Right atrium auricular region (tissue), 2 donors: ENCODE data around the gene POLR3G. TPM values are rescaled to one million over a fixed set of nuclear protein-coding genes. Genes with fewer than 3 reads are reported as not detected.

Experiments
- DNase-seq: peaks from one replicate; pipeline ENCODE4 v3.0.0-alpha.2; 2019; ENCODE audit warnings: low spot score
- H3K27ac ChIP-seq, 2 donors: fragments of 200-600 bp; sonication (generic); 1 replicate in 1 of 2; 2 replicates in 1 of 2; pipeline ENCODE4 v1.5.1; 2016 to 2019
- H3K27me3 ChIP-seq, 2 donors: fragments of 200-600 bp; sonication (generic); one replicate each; pipeline versions ENCODE4 v1.5.1 to v1.6.0; 2017 to 2019
- H3K36me3 ChIP-seq: fragments of 200-600 bp; sonication (generic); one replicate; pipeline ENCODE4 v1.5.1; 2016
- H3K4me1 ChIP-seq, 2 donors: fragments of 200-600 bp; sonication (generic); one replicate each; pipeline versions ENCODE4 v1.5.1 to v1.6.0; 2017 to 2019
- H3K4me3 ChIP-seq, 2 donors: fragments of 200-600 bp; sonication (generic); 1 replicate in 1 of 2; 2 replicates in 1 of 2; pipeline ENCODE4 v1.5.1; 2017 to 2019; ENCODE audit warnings: mild to moderate bottlenecking in 1 of 2, moderate library complexity in 1 of 2
- H3K9me3 ChIP-seq, 2 donors: fragments of 200-600 bp; sonication (generic); one replicate each; pipeline ENCODE4 v1.5.1; 2019
- total RNA-seq, 2 donors: library from RNA; depleted of rRNA; stranded (reverse); fragments of >200 nt; gene quantifications; one replicate each; pipeline ENCODE4 v1.1.0, GENCODE V29; 2016
- TF ChIP-seq, protein P1 (sequence below), 2 donors: fragments of 200-600 bp; sonication (generic); IDR thresholded peaks; one replicate each; pipeline ENCODE4 v1.5.1; 2019; ENCODE audit warnings: antibody characterized with exemption in 2 of 2

The POLR3G gene
- total RNA-seq, 2 donors from 2014 or later, result 0.85 to 1.6 TPM

- TF ChIP-seq, protein P1, sequence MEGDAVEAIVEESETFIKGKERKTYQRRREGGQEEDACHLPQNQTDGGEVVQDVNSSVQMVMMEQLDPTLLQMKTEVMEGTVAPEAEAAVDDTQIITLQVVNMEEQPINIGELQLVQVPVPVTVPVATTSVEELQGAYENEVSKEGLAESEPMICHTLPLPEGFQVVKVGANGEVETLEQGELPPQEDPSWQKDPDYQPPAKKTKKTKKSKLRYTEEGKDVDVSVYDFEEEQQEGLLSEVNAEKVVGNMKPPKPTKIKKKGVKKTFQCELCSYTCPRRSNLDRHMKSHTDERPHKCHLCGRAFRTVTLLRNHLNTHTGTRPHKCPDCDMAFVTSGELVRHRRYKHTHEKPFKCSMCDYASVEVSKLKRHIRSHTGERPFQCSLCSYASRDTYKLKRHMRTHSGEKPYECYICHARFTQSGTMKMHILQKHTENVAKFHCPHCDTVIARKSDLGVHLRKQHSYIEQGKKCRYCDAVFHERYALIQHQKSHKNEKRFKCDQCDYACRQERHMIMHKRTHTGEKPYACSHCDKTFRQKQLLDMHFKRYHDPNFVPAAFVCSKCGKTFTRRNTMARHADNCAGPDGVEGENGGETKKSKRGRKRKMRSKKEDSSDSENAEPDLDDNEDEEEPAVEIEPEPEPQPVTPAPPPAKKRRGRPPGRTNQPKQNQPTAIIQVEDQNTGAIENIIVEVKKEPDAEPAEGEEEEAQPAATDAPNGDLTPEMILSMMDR (IDR thresholded peaks at IDR 0.05), result no peak
- Histone ChIP-seq H3K36me3 (no peaks in the 10 kb centered on the region), H3K27me3 (no peaks in the 10 kb centered on the region), H3K4me3 (no peak overlapping the region), H3K9me3 (no peaks in the 10 kb centered on the region), H3K27ac (no peak overlapping the region), H3K4me1 (peaks cover 0 to 12% of the 10 kb centered on the region in 2 donors)
- DNase-seq, result no peak
Observed at GRCh38 chr5:90533794-90534193, 59.1 kb downstream of the POLR3G start.

DNA sequence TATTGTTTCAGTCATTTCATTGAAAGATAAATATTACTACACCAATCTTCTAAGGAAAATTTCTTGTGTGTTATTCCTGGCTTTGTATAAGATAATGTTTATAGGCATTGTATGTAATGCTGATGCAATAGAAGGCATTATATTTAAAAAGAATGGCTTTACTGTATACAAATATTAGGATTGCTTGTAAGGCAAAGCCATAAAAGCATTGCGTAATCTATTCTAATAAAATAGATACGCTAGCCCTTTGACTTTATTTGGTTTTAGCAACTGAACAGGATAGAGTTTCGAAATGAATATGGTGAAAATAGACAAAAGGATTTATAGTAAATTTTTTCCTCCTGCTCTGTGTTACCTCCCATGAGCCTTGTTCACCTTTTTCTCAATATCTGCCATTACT is 60.3 kb downstream of the POLR3G start:
- no peaks in the 10 kb centered on the region for H3K9me3 ChIP-seq
- TF ChIP-seq, protein P1 (IDR thresholded peaks at IDR 0.05), result no peak
- no peak overlapping the region for H3K4me3 ChIP-seq
- peaks cover 0 to 12% of the 10 kb centered on the region in 2 donors for H3K4me1 ChIP-seq
- H3K27ac ChIP-seq, result no peak overlapping the region
- H3K27me3 ChIP-seq, result no peaks in the 10 kb centered on the region
- DNase-seq, result no peak
- no peaks in the 10 kb centered on the region for H3K36me3 ChIP-seq

DNA sequence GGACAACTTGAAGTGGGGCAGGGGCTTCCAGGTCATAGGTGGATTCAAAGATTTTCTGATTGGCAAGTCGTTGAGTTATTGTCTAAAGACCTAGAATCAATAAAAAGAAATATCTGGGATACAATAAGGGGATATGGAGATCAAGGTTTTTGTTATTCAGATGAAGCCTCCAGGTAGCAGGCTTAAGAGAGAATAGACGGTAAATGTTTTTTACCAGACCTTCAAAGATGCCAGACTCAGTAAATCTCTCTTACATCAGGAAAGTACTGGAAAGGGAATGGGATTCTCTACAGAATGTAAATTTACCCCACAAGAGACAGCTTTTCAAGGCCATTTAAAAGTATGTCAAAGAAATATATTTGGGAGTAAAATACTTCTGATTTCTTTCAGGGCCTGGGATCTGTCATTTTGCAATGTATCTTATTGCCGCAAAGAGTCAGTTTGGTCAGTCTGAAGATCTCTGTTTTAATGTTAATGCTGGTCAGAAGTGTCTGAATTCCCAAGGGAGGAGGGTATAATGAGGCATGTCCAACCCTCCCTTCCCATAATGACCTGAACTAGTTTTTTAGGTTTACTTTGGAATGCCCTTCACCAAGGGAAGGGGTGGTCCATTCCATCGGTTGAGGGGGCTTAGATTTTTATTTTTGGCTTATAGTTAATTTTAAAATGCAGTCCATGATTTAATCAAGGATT is 68.3 kb downstream of the POLR3G start:
- TF ChIP-seq, protein P1 (IDR thresholded peaks at IDR 0.05), result no peak
- Histone ChIP-seq H3K27me3 (no peaks in the 10 kb centered on the region), H3K9me3 (no peaks in the 10 kb centered on the region), H3K4me1 (no peaks in the 10 kb centered on the region), H3K4me3 (no peak overlapping the region), H3K27ac (no peak overlapping the region), H3K36me3 (no peaks in the 10 kb centered on the region)
- DNase-seq, result no peak

DNA sequence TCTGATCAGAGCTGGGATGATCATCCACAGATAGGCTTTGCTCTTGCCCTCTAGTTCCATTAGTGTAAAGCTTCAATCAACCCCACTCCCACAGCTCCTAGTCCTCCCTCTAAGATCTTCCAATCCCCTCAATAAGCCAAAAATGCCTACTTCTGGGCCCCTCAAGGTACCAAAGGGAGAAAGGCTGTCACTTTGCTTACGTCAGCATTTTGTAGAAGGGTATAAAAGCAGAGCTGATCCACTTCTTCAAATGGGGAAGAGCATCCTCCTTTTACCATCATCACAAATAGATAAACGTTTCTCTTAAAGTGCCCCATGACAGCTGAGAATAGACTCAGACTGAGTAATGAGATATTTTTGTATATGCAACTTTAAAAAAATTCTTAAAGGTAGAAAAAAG is 70.8 kb downstream of the POLR3G start:
- no peak overlapping the region for H3K27ac ChIP-seq
- no peak for DNase-seq
- H3K9me3 ChIP-seq, result no peaks in the 10 kb centered on the region
- TF ChIP-seq, protein P1 (IDR thresholded peaks at IDR 0.05), result no peak
- no peaks in the 10 kb centered on the region for H3K27me3 ChIP-seq
- H3K4me1 ChIP-seq, result no peaks in the 10 kb centered on the region
- H3K4me3 ChIP-seq, result no peak overlapping the region
- H3K36me3 ChIP-seq, result no peaks in the 10 kb centered on the region

DNA sequence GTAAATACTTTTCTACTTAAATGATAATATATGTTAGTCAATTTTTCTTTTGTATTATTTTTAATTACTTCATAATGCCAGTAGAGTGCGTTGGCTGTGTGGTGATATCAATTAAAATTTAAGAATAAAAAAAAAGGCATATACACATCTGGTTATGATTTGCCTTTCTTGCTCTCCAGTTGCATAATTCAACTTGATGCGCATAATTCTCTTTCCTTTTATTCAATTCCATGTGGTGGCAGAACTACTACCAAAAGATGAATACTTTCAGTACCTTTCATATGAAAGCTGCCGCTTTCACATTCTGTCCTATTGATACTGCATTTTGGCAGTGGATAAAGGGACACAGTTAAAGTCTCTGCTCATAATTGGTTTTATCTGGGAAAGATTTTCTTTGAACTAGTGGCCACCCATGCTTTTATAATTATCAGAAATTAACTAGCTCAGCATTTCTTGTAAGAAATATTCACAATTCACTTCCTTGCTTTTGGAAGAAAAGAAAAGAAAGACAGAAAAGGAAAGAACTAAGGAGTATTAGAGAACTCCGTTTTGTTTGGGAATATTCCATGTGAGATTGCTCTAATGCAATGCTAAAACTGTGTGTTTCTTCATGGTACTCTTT is 71.7 kb downstream of the POLR3G start:
- no peak overlapping the region for H3K27ac ChIP-seq
- no peaks in the 10 kb centered on the region for H3K9me3 ChIP-seq
- H3K27me3 ChIP-seq, result no peaks in the 10 kb centered on the region
- DNase-seq, result no peak
- no peaks in the 10 kb centered on the region for H3K4me1 ChIP-seq
- H3K4me3 ChIP-seq, result no peak overlapping the region
- TF ChIP-seq, protein P1 (IDR thresholded peaks at IDR 0.05), result no peak
- no peaks in the 10 kb centered on the region for H3K36me3 ChIP-seq
